ENCODE results near the gene RASL11A.
A peak's percentile ranks its signal among the peaks of the same experiment; 100 is the strongest.
"Not testable (repeated sequence)": the region's sequence is repeated elsewhere in the genome, so short reads cannot be mapped to it uniquely, and the experiment has no call there.

The RASL11A gene

GRCh38 chr13:27270594-27271520, at the start of gene RASL11A:
TSS of gene RASL11A (plus strand) at chr13:27270830. CDS start at chr13:27270945, 115 bp downstream.
- peak; percentile 66 for DNase-seq (ENCODE audit: low spot score)

GRCh38 chr13:27222100-27222499, 48.5 kb upstream of the RASL11A start:
- DNase-seq (ENCODE audit: low spot score), result not testable (repeated sequence)

DNA sequence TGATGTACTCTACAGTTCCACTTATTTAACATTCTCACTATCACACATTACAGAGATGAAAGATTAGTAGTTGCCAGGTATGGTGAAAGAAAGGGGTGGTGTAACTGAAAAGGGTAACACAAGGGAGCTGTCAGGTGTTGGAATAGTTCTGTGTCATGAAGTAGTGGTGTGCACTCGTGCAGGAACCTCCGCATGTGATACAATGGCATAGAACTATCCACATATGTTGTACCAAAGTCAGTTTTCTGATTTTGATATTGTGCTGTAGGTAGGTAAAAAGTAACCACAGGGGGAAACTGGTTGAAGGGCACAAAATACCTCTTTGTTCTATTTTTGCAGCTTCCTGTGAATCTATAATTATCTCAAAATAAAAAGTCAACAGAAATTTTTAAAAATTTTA, 43.6 kb upstream of the RASL11A start:
- no peak for DNase-seq (ENCODE audit: low spot score)

DNA sequence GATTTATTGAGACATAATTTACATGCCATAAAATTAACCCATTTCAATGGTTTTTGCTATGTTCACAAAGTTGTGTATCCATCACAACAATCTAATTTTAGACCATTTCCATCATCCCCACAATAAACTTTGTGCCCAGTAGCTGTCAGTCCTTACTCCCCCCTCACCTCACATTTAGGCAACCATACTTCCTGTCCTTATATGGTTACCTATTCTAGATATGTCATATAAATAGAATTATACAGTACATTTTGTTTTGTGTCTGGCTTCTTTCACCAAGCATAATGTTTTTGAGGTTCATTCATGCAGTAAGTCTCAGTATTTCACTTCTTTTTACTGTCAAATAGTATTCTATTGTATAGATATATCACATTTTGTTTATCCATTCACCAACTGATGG, 42.5 kb upstream of the RASL11A start:
- DNase-seq (ENCODE audit: low spot score), result no peak

GRCh38 chr13:27229642-27230041, 41.0 kb upstream of the RASL11A start:
- no peak for DNase-seq (ENCODE audit: low spot score)

DNA sequence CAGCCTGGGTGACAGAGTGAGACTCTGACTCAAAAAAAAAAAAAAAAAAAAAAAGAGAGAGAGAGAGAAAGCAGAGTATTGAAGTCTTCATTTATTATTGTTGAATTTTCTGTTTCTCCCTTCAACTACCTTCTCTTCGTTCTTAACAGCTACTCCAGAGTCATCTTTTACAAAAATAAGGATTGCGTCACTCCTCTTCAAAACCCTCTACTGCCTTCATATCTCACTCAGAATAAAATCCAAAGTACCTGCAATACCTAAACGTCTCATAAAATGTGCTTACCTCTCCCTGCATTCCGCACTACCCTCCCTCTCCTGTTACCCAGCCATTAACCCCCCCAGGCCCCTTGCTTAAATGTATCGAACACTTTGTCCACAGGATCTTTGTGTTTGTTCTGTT, 36.7 kb upstream of the RASL11A start:
- no peak for DNase-seq (ENCODE audit: low spot score)

- no peak for DNase-seq (ENCODE audit: low spot score)
Measured at GRCh38 chr13:27236478-27236877, 34.2 kb upstream of the RASL11A start.

GRCh38 chr13:27242702-27243101, 27.9 kb upstream of the RASL11A start:
- no peak for DNase-seq (ENCODE audit: low spot score)

DNA sequence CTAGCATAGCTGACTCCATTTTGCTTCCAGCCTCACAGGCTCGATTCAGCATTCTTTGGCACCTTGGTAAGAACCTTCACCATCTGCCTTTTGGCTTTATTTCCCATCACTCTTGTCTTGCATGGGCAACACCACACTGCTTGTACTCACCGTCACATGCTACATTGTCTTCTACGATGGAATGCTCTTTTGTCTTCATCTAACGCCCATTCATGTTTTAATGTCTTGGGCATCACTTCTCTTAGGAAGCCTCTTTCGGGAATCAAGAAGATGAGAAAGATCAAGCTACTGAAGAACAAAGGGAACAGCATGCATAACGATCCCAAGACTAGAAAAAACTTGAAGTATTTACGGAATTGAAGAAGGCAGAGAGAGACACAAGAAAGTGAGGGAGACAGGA, 25.0 kb upstream of the RASL11A start:
- DNase-seq (ENCODE audit: low spot score), result no peak

GRCh38 chr13:27250833-27251165, 19.8 kb upstream of the RASL11A start:
- DNase-seq (ENCODE audit: low spot score), result no peak

- DNase-seq (ENCODE audit: low spot score), result peak; percentile 88
Measured at GRCh38 chr13:27251166-27252091, 19.2 kb upstream of the RASL11A start, which contains the start of gene RPL21. TSS of gene RPL21 (plus strand) at chr13:27251558. CDS start at chr13:27253777, 2,219 bp downstream.

GRCh38 chr13:27252467-27252866, 18.2 kb upstream of the RASL11A start:
- no peak for DNase-seq (ENCODE audit: low spot score)

- no peak for DNase-seq (ENCODE audit: low spot score)
Measured at GRCh38 chr13:27257233-27257568, 13.4 kb upstream of the RASL11A start.

DNA sequence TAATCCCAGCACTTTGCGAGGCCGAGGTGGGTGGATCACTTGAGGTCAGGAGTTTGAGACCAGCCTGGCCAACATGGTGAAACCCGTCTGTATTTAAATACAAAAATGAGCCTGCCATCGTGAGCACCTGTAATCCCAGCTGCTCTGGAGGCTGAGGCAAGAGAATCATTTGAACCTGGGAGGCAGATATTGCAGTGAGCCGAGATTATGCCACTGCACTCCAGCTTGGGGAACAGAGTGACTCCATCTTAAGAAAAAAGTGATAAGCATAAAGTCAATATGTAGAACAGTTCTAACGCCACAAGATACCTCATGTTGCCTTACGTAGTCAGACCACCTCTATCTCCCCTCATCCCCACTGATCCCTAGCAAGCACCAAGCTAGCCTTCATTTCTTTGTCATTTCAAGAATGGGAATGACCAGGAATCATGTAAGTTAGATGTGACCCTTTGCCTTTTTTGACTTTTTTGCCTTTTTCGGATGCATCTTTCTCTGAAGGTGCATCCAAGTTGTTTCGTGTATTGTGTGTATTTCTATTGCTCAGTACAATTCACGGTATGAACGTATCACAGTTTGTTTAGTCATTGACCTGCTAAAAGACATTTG, 12.9 kb upstream of the RASL11A start:
- no peak for DNase-seq (ENCODE audit: low spot score)

- no peak for DNase-seq (ENCODE audit: low spot score)
Measured at GRCh38 chr13:27258637-27259386, 11.8 kb upstream of the RASL11A start.

GRCh38 chr13:27259831-27260230, 10.8 kb upstream of the RASL11A start:
- no peak for DNase-seq (ENCODE audit: low spot score)

DNA sequence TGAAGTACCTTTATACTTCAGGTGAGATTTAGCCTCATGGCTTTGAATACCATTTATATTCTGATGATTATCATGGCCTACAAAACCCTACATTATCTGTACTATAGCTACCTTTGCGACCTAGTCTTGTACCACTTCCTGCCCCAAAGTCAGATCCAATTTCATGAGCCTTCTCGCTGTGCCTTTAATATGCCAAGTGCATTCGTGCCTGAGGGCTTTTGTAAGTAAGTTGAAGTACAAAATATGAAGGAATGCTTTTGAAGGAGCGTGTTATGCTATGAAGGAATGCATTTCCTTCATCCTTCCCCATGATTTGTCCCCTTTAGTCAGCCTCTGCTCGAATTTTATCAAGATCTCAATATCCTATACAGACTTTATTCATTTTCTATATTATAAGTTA, 9.2 kb upstream of the RASL11A start:
- no peak for DNase-seq (ENCODE audit: low spot score)

DNA sequence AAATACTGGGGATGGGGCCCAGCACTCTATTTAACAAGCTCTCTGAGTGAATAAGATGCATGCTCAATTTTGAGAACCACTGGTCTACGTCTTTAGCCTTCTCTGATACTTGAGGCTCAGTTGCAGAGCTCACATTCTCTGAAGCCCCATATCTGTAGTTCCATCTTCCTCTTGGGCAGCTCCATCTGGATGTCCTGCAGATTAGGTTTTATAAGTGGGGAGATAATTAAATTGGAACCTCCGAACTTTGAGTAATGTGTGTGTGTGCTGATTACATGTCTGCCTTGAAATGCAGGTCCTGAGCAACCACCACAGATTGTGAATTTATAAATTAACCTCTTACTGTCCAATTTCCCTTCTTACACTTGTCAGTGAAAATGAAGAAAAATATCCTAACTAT, 7.2 kb upstream of the RASL11A start:
- no peak for DNase-seq (ENCODE audit: low spot score)

DNA sequence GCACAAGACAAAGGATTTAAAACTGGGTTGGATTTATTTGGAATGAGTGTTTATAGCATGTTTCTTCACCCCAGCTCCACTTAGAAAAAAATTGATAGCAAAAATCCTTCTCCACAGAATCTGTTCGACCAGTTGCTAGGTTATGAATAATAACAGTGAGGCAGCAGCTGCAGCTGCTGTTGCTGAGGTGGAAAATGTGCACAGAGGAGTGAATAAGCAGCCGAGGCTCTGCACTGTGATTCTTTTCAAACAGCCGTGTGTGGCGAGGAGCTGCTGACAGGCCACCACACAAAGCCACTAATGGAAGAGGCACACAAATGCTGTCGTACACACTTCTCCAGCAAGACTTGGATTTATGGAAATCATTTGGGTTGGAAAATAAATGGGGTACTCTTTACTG, 6.4 kb upstream of the RASL11A start:
- DNase-seq (ENCODE audit: low spot score), result no peak

GRCh38 chr13:27264648-27265047, 6.0 kb upstream of the RASL11A start:
- DNase-seq (ENCODE audit: low spot score), result no peak

DNA sequence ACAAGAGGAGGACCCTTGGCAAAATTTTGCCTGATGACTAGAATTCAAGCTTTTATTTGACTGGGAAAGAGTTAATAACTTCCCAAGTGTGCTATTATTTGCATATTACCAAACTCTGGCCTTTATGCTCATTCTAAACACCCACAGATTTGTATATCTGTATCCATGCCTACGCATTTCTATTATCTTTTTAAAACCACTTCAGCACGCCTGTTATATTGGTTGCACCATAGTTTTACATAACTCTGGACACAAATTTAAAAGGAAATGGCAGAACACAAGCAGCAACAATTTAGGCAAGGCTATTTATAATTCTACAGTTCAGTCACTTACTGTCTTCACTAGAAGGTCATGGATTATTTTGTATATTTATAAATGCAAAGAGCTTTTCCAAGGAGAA, 3.7 kb upstream of the RASL11A start:
- DNase-seq (ENCODE audit: low spot score), result no peak

- DNase-seq (ENCODE audit: low spot score), result no peak
Measured at GRCh38 chr13:27267596-27267995, 3.0 kb upstream of the RASL11A start.
